ENCODE measurements around the gene ZRANB3. TPM values are rescaled to one million over a fixed set of nuclear protein-coding genes. Genes with fewer than 3 reads are reported as not detected.

ZRANB3 gene
- total and polyA plus RNA-seq, 2 experiments from 2014 or later: 3.6 to 10.4 TPM

DNA sequence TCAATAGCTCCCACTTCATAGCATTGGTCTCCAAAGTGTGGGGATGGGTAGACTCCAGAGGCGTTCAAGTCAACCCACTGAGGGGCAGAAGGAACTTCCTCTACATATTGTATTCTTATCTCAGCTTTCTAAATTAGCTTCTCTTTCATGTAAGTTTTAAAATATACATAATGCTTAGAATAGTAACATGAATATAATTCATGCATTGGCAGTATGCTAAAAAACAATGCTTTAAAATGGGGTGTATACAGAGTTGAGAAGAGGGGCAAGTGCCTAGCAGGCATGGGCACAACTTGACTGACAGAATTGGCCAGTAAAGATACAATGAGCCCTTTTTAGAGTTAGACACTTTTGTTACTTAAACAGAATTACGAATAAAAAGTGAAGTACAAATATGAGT lies 212.2 kb downstream of the ZRANB3 start:
- H3K36me3 ChIP-seq (replicated peaks; ENCODE audit: insufficient read depth, low read depth): no peaks in the 10 kb centered on the region
- no peaks in the 10 kb centered on the region for H3K4me1 ChIP-seq (ENCODE audit: insufficient read depth)
- H3K27me3 ChIP-seq: no peaks in the 10 kb centered on the region
- H3K9me3 ChIP-seq (ENCODE audit: low read depth): no peaks in the 10 kb centered on the region
- H2AFZ ChIP-seq: no peak overlapping the region
- no peak overlapping the region for H3K4me2 ChIP-seq
- TF ChIP-seq, protein P1, sequence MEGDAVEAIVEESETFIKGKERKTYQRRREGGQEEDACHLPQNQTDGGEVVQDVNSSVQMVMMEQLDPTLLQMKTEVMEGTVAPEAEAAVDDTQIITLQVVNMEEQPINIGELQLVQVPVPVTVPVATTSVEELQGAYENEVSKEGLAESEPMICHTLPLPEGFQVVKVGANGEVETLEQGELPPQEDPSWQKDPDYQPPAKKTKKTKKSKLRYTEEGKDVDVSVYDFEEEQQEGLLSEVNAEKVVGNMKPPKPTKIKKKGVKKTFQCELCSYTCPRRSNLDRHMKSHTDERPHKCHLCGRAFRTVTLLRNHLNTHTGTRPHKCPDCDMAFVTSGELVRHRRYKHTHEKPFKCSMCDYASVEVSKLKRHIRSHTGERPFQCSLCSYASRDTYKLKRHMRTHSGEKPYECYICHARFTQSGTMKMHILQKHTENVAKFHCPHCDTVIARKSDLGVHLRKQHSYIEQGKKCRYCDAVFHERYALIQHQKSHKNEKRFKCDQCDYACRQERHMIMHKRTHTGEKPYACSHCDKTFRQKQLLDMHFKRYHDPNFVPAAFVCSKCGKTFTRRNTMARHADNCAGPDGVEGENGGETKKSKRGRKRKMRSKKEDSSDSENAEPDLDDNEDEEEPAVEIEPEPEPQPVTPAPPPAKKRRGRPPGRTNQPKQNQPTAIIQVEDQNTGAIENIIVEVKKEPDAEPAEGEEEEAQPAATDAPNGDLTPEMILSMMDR (IDR thresholded peaks at IDR 0.05; ENCODE audit: poor library complexity): no peak
- TF ChIP-seq EZH2phosphoT487 (IDR thresholded peaks at IDR 0.05; ENCODE audit: low read depth, severe bottlenecking, unreplicated experiment): no peak
- no peak for TF ChIP-seq EZH2 (IDR thresholded peaks at IDR 0.05; ENCODE audit: borderline replicate concordance)
- H3K4me3 ChIP-seq: no peak overlapping the region
- no peak overlapping the region for H3K27ac ChIP-seq
- no peak for DNase-seq (ENCODE audit: low spot score)
- H3K79me2 ChIP-seq: no peaks in the 10 kb centered on the region
- 97% methylated on average over 2 of the region's 2 CpGs for WGBS (ENCODE audit: low lambda C conversion rate, missing lambda C conversion rate)
- H4K20me1 ChIP-seq (ENCODE audit: insufficient read depth, poor library complexity, severe bottlenecking): no peaks in the 10 kb centered on the region
- no peaks in the 10 kb centered on the region for H3K9me2 ChIP-seq (replicated peaks; ENCODE audit: insufficient read depth)

DNA sequence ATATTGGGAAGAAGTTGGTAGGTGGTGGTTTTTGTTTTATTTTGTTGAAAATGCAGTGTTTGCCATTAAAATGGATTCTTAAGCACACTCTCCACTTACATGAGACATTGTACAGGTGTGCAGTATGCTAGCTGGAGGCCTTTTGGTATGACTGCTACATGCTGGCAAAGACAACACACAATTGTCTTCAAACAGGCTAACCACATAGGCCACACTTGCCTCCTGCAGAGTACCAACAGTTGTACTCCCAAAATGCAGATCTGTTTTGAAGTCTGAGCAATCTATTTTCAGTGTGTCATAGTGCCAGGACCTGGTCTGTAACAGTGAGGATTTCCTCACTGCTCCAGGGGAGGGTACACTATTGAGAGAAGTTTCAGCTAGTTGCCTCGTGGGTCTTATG lies 213.6 kb downstream of the ZRANB3 start:
- Histone ChIP-seq H2AFZ (no peak overlapping the region), H3K9me2 (replicated peaks; ENCODE audit: insufficient read depth) (no peaks in the 10 kb centered on the region), H3K4me3 (no peak overlapping the region), H3K9me3 (ENCODE audit: low read depth) (no peaks in the 10 kb centered on the region), H3K4me1 (ENCODE audit: insufficient read depth) (no peaks in the 10 kb centered on the region), H3K4me2 (no peak overlapping the region), H3K36me3 (replicated peaks; ENCODE audit: insufficient read depth, low read depth) (no peaks in the 10 kb centered on the region), H3K79me2 (no peaks in the 10 kb centered on the region), H3K27ac (no peak overlapping the region), H3K27me3 (no peaks in the 10 kb centered on the region), H4K20me1 (ENCODE audit: insufficient read depth, poor library complexity, severe bottlenecking) (no peaks in the 10 kb centered on the region)
- 80% methylated on average over 1 of the region's 1 CpG for WGBS (ENCODE audit: low lambda C conversion rate, missing lambda C conversion rate)
- no peak for TF ChIP-seq EZH2 (IDR thresholded peaks at IDR 0.05; ENCODE audit: borderline replicate concordance)
- no peak for TF ChIP-seq EZH2phosphoT487 (IDR thresholded peaks at IDR 0.05; ENCODE audit: low read depth, severe bottlenecking, unreplicated experiment)
- TF ChIP-seq, protein P1 (IDR thresholded peaks at IDR 0.05; ENCODE audit: poor library complexity): no peak
- DNase-seq (ENCODE audit: low spot score): no peak

DNA sequence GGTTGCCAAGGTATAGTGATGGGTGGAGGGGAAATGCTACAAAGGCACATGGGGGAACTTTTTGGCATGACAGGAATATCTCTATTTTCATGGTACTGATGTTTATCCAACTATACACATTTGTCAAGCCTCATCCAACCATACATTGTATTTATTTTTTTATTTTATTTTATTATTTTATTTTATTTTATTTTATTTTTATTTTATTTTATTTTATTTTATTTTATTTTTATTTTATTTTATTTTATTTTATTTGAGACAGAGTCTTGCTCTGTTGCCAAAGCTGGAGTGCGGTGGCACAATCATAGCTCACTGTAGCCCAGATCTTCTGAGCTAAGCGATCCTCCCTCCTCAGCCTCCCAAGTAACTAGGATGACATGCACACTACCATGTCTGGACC lies 219.1 kb downstream of the ZRANB3 start:
- H3K27ac ChIP-seq: no peak overlapping the region
- WGBS (ENCODE audit: low lambda C conversion rate, missing lambda C conversion rate): 92% methylated on average over 2 of the region's 2 CpGs
- TF ChIP-seq, protein P1 (IDR thresholded peaks at IDR 0.05; ENCODE audit: poor library complexity): no peak
- no peak for TF ChIP-seq EZH2 (IDR thresholded peaks at IDR 0.05; ENCODE audit: borderline replicate concordance)
- TF ChIP-seq EZH2phosphoT487 (IDR thresholded peaks at IDR 0.05; ENCODE audit: low read depth, severe bottlenecking, unreplicated experiment): no peak

DNA sequence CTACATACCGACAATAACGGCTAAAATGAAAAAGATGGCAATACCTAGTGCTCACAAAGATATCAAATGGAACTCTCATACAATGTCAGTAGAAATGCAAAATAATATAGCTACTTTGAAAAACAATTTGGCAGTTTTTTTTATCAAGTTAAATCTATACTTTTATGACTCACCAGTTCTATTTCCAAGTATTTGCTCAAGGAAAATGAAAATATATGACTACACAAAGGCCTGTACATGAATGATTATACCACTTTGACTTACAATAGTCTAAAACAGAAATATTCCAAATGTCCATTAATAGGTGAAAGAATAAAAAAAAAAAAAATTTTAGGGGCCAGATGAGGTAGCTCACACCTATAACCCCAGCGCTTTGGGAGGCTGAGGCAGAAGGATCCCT lies 219.8 kb downstream of the ZRANB3 start:
- Histone ChIP-seq H4K20me1 (ENCODE audit: insufficient read depth, poor library complexity, severe bottlenecking) (no peaks in the 10 kb centered on the region), H3K4me3 (no peak overlapping the region), H3K9me2 (replicated peaks; ENCODE audit: insufficient read depth) (no peaks in the 10 kb centered on the region), H3K36me3 (replicated peaks; ENCODE audit: insufficient read depth, low read depth) (no peaks in the 10 kb centered on the region), H3K79me2 (no peaks in the 10 kb centered on the region), H3K9me3 (ENCODE audit: low read depth) (no peaks in the 10 kb centered on the region), H3K4me2 (no peak overlapping the region), H2AFZ (no peak overlapping the region), H3K4me1 (ENCODE audit: insufficient read depth) (no peaks in the 10 kb centered on the region), H3K27me3 (no peaks in the 10 kb centered on the region), H3K27ac (no peak overlapping the region)
- 99% methylated on average over 3 of the region's 3 CpGs for WGBS (ENCODE audit: low lambda C conversion rate, missing lambda C conversion rate)
- no peak for TF ChIP-seq EZH2 (IDR thresholded peaks at IDR 0.05; ENCODE audit: borderline replicate concordance)
- TF ChIP-seq, protein P1 (IDR thresholded peaks at IDR 0.05; ENCODE audit: poor library complexity): no peak
- no peak for TF ChIP-seq EZH2phosphoT487 (IDR thresholded peaks at IDR 0.05; ENCODE audit: low read depth, severe bottlenecking, unreplicated experiment)
- DNase-seq (ENCODE audit: low spot score): no peak

More for the DNA sequence above, 219.1 kb downstream of the ZRANB3 start:
- DNase-seq (ENCODE audit: low spot score): no peak
- H3K9me2 ChIP-seq (replicated peaks; ENCODE audit: insufficient read depth): no peaks in the 10 kb centered on the region
- H4K20me1 ChIP-seq (ENCODE audit: insufficient read depth, poor library complexity, severe bottlenecking): no peaks in the 10 kb centered on the region
- no peaks in the 10 kb centered on the region for H3K36me3 ChIP-seq (replicated peaks; ENCODE audit: insufficient read depth, low read depth)
- H3K4me3 ChIP-seq: no peak overlapping the region
- H3K4me2 ChIP-seq: no peak overlapping the region
- no peaks in the 10 kb centered on the region for H3K9me3 ChIP-seq (ENCODE audit: low read depth)
- H3K27me3 ChIP-seq: no peaks in the 10 kb centered on the region
- no peaks in the 10 kb centered on the region for H3K79me2 ChIP-seq
- H3K4me1 ChIP-seq (ENCODE audit: insufficient read depth): no peaks in the 10 kb centered on the region
- H2AFZ ChIP-seq: no peak overlapping the region

Measured in hepatocyte (in vitro differentiated cells).